Central memory CD8-positive, alpha-beta T cell (primary cell): ENCODE data around the gene KSR1.
"Not testable (repeated sequence)": the region's sequence is repeated elsewhere in the genome, so short reads cannot be mapped to it uniquely, and the experiment has no call there.

Experiments
- ATAC-seq: fragments of 150-1000 bp; cut with Tn5 transposase; replicated peaks from 2 replicates; pipeline ENCODE4 v1.10.0; 2022; ENCODE audit warnings: mild to moderate bottlenecking, moderate FRiP score, moderate number of reproducible peaks; ENCODE audit not compliant: poor library complexity, severe bottlenecking; ENCODE audit errors: extremely low read depth
- DNase-seq, 2 donors: peaks; one replicate each; pipeline ENCODE4 v3.0.0; 2021; ENCODE audit warnings: low spot score in 2 of 2
- H3K27ac Mint-ChIP-seq: one replicate; pipeline ENCODE4 v1.8.0; 2022; ENCODE audit warnings: low read depth, mild to moderate bottlenecking, moderate library complexity, mixed read lengths
- H3K27me3 Mint-ChIP-seq: one replicate; pipeline ENCODE4 v1.8.0; 2022; ENCODE audit warnings: mixed read lengths
- H3K36me3 Mint-ChIP-seq: one replicate; pipeline ENCODE4 v1.8.0; 2022; ENCODE audit warnings: mild to moderate bottlenecking, moderate library complexity, mixed read lengths; ENCODE audit not compliant: insufficient read depth
- H3K4me1 Mint-ChIP-seq: one replicate; pipeline ENCODE4 v1.8.0; 2022; ENCODE audit warnings: mixed read lengths
- H3K4me3 Mint-ChIP-seq: one replicate; pipeline ENCODE4 v1.8.0; 2022; ENCODE audit warnings: mild to moderate bottlenecking, moderate library complexity, mixed read lengths
- H3K9me3 Mint-ChIP-seq: one replicate; pipeline ENCODE4 v1.8.0; 2022; ENCODE audit warnings: mixed read lengths

KSR1 gene

DNA sequence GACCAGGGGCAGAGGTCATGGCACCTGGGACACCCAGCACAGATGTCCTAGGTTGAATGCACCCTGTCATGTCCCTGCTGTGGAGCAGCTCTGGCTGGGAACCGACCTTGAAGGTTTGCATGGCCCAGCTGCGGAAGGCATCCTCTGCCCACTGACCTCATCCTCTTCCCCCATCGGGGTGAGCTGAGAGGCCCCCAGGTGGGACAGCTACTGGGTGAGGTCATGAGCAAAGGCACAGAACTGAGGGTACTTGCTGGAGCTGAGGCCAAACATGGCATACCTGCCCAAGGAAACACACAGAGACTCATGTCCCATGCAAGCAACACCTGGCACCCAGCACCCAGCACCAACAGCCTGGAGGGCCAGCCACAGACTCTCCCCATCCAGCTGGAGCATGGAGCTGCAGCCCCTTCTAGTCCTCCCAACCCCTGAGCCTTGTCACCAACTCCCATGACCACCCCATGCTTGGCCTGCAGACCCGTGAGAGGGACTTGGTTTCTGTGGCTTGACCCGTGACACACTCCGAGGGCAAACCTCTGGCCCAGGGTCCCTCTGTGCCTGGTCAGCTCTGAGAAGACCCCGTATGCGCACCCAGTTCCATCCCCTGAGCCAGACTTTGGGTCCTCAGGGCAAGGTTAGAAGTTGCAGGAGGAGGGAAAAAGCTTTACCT lies 207.8 kb downstream of the KSR1 start:
- Mint-ChIP-seq H3K27ac (no peak overlapping the region), H3K4me1 (no peaks in the 10 kb centered on the region), H3K4me3 (no peak overlapping the region), H3K9me3 (no peaks in the 10 kb centered on the region), H3K36me3 (no peaks in the 10 kb centered on the region), H3K27me3 (no peaks in the 10 kb centered on the region)
- no peak for ATAC-seq
- no peak for DNase-seq

DNA sequence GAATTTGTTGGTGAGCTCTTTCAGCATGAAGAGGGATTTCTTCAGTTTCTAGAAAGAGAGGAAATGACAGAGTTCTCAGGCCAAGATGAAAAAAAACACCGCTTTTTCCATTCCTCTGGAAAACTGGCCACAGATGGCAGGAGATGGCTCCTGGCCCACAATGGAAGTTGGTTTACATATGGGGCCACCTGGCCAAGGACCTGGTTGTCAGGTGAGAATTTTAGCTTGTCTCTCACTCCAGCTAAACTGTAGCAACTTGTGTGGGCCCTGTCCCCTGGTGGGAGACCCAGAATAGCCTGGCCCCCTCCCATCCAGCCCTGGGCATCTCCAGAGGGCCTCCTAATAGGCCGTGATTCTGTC lies 208.3 kb downstream of the KSR1 start:
- ATAC-seq (no peak), DNase-seq (no peak)
- no peaks in the 10 kb centered on the region for H3K9me3 Mint-ChIP-seq
- no peaks in the 10 kb centered on the region for H3K4me1 Mint-ChIP-seq
- H3K27me3 Mint-ChIP-seq: no peaks in the 10 kb centered on the region
- no peaks in the 10 kb centered on the region for H3K36me3 Mint-ChIP-seq
- H3K4me3 Mint-ChIP-seq: no peak overlapping the region
- no peak overlapping the region for H3K27ac Mint-ChIP-seq

DNA sequence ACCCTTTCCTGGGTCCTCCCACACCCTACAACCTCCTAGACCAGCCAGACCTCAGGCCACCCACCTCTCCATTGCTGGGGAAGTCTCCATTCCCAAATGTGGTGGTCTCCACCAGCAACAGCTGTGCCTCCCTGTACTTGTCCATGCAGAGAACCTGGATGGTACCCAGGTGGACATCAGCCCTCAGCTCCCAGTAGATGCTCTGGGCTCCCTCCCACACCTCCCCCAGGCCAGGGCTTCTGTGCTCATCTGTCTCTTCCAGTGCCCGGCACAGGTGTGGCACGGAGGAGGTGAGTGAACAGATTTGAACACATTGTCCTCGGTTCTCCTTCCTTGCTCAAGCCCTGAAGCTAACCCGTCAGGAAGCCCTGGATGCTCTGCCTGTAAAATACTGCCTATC lies 209.3 kb downstream of the KSR1 start:
- H3K36me3 Mint-ChIP-seq: no peaks in the 10 kb centered on the region
- DNase-seq: no peak
- no peak overlapping the region for H3K27ac Mint-ChIP-seq

DNA sequence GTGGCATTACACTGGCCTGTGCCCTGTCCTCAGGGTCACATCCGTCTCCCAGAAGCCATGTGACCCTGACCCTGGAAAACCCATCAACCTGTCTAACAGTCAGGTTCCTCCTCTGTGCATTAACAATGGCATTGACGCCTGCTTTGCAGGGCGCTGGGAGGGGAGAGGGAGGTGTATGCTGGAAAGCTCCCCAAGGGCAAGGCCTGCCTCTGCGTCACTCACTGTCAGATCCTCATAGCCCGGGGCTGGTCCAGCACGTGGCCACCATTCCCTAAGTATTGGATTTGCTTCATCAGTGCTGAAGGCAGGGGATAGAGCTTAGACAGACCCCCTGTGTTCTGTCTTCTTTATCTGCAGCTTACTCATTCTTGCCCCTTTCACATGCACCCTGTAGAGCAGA lies 210.0 kb downstream of the KSR1 start:
- not testable (repeated sequence) for H3K27ac Mint-ChIP-seq, H3K4me3 Mint-ChIP-seq, H3K9me3 Mint-ChIP-seq, H3K4me1 Mint-ChIP-seq, H3K27me3 Mint-ChIP-seq, H3K36me3 Mint-ChIP-seq, ATAC-seq, DNase-seq

More for the DNA sequence above, 209.3 kb downstream of the KSR1 start:
- H3K27me3 Mint-ChIP-seq: no peaks in the 10 kb centered on the region
- no peak for ATAC-seq
- no peaks in the 10 kb centered on the region for H3K9me3 Mint-ChIP-seq
- H3K4me1 Mint-ChIP-seq: no peaks in the 10 kb centered on the region
- H3K4me3 Mint-ChIP-seq: no peak overlapping the region

DNA sequence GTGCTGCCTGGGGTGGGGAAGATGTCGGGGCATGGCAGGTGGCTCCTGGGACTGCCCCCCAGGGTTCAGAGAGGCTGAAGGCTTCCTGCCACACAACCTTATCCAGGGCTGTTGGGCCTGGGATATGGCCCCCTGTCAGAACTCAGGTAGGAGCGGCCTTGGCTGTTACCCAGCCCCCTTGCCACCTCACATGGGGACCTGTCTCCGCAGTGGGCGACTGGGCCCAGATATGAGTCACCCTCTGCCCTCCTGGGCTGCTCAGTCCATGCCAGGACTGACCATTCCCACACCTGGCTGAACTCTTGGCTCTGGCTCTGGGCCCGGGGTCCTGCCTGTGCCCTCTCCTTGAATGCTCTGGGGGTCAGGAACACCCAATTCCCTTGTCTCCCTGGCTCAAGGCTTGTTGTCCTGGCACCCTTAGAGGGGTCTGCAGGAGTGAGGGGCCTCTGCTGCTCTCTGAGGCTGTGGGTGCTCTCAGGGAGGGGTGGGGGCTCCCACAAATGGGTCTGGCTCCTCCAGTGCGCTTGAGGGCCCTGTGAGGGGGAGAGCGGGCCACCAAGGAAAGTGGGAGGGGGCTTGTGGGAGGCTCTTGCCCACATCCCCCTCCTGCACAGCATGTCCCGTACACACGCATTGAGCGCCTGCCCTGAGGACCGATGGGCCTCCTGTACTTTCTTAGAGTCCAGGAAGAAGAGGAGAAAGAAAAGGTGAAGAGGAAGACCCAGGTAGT lies 210.7 kb downstream of the KSR1 start:
- Mint-ChIP-seq H3K4me3 (no peak overlapping the region), H3K27ac (no peak overlapping the region), H3K9me3 (no peaks in the 10 kb centered on the region), H3K4me1 (no peaks in the 10 kb centered on the region), H3K27me3 (no peaks in the 10 kb centered on the region), H3K36me3 (no peaks in the 10 kb centered on the region)
- DNase-seq: no peak
- ATAC-seq: no peak

DNA sequence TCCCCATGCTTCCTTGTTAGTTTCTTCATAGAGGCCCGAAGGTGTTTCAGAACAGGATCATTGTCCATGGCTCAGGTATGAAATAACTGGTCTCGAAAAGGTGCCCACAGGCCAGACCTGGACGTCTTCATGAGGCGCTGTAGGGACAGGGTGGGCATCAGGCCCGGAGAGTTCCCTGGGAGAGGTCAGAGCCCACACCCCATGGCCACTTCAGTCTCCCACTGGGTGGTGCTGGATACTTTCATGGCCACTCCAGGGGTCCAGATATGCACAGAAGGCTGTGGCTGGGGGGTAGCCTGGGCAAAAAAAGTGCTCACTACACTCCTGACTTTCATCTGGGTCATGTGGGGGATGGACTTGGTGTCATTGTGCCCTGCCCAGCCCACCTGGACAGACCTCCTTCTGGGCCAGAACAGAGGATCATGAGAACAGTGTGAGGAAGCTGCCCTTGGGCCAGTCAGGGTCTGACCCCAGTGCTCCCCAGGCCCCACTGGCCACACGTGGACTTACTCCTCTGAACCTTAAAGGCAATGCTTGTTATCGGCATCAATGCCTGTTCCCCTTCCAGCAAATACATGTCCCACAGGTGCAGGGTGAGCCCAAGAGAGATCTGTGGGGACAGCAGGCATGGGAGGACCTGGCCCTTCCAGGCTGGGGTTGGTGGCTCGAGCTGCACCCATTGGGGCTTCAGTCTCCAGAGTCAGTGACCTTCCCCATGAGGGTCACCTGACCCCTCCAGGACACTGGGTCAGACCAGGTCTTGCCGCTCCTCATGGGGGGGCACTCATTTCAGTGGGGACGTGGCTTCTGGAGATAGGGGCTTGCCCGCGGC lies 211.6 kb downstream of the KSR1 start:
- Mint-ChIP-seq H3K4me3 (no peak overlapping the region), H3K9me3 (no peaks in the 10 kb centered on the region), H3K27ac (no peak overlapping the region), H3K27me3 (no peaks in the 10 kb centered on the region), H3K4me1 (no peaks in the 10 kb centered on the region), H3K36me3 (no peaks in the 10 kb centered on the region)
- no peak for ATAC-seq
- DNase-seq: no peak

DNA sequence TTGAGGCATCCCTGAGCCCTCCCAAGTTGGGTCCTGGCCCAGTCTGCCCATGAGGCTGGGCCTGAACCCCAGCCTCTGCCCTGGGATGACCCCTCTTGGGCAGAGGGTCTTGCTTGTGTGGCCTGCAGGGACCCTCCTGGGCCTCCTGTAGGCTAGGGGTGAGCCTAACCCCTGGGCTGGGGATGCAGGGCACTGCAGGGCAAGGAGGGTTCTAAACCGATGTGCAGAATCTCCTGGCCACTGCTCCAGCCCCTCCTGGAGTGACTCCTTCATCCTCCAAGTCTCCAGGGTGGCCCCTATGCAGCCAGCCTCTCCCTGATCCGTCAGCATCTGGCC lies 212.2 kb downstream of the KSR1 start:
- DNase-seq (no peak), ATAC-seq (no peak)
- no peak overlapping the region for H3K27ac Mint-ChIP-seq
- H3K9me3 Mint-ChIP-seq: no peaks in the 10 kb centered on the region
- H3K4me3 Mint-ChIP-seq: no peak overlapping the region
- H3K4me1 Mint-ChIP-seq: no peaks in the 10 kb centered on the region
- H3K36me3 Mint-ChIP-seq: no peaks in the 10 kb centered on the region
- no peaks in the 10 kb centered on the region for H3K27me3 Mint-ChIP-seq

DNA sequence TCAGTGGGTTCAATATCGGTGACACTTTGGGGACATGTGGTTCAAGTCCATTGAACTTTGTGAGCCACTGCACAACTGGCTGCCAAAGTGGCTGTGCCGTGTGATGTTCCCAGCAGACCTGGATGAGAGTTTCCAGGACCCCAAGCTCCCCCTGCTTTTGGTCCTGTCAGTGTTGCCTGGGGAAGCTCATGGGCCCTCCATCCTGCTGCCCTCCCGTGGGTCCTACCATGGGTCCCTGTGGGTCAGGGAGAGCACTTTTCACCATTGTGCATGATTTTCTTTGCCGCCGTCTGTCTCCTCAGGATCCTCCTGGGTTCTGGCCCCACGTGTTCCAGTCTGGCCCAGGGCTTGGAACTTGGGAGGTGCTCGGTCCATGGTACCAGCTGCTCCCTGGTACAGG lies 212.9 kb downstream of the KSR1 start:
- Mint-ChIP-seq H3K4me3 (no peak overlapping the region), H3K27me3 (no peaks in the 10 kb centered on the region), H3K36me3 (no peaks in the 10 kb centered on the region), H3K4me1 (no peaks in the 10 kb centered on the region), H3K9me3 (no peaks in the 10 kb centered on the region), H3K27ac (no peak overlapping the region)
- DNase-seq (no peak), ATAC-seq (no peak)

DNA sequence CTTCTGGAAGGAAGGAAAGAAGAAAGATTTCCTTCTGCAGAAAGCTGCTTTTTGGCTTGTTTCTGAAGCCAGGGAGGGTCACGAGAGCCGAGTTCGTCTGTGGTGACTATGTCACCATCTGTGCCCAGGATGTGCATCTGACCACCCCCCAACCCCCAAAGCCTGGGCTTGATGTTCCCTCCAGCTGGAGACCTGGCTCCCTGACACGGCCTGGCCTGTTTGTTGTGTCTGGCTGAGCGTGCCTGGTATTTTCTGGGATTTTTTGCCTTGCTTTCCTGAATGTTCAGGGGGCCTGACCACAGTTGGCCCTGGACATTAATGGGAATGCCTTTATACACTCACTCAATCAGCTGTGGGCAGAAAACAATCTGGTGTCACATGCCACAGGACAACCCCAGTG lies 213.6 kb downstream of the KSR1 start:
- DNase-seq (no peak), ATAC-seq (no peak)
- no peaks in the 10 kb centered on the region for H3K9me3 Mint-ChIP-seq
- H3K4me3 Mint-ChIP-seq: no peak overlapping the region
- H3K27me3 Mint-ChIP-seq: no peaks in the 10 kb centered on the region
- no peaks in the 10 kb centered on the region for H3K36me3 Mint-ChIP-seq
- no peaks in the 10 kb centered on the region for H3K4me1 Mint-ChIP-seq
- no peak overlapping the region for H3K27ac Mint-ChIP-seq

DNA sequence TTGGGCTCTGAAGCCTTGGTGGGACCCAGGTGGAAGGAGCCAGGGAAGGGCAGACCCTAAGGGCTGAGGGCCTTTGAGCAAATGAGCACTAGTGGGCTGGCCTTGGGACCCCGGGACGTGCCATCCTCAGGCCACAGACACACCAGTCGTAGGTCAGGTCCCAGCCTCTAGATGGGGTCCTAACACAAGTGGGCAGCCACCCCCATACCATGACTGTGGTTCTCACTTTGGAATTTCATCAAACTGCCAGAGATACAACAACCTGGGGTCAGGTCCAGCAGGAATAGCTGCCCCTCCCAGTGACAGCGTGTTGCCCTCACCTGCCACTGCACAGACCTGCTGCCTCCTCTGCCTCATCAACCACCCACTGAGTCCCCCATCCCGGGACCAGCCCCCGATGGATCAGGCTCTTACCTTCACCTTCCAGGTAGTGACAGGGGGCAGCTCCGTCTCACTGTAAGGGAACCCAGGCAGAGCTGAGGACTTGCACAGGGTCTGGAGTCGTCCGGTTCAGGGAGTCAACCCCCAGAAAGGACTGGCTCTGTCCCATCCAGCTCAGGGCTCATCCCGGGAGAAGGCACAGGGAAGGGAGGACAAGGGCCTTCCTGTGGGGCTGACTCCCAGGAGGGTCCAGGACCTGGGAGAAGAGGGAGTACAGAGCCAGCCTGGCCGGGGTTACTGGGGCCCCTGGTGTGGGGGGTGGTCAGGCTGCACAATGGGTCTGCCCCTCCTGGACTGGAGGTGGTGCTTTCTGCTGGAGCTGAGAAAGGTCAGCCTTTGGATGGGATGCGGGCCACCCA lies 214.7 kb downstream of the KSR1 start:
- DNase-seq: no peak
- H3K27me3 Mint-ChIP-seq: no peaks in the 10 kb centered on the region
- no peak overlapping the region for H3K4me3 Mint-ChIP-seq
- H3K27ac Mint-ChIP-seq: no peak overlapping the region
- no peaks in the 10 kb centered on the region for H3K4me1 Mint-ChIP-seq
- no peaks in the 10 kb centered on the region for H3K36me3 Mint-ChIP-seq
- H3K9me3 Mint-ChIP-seq: no peaks in the 10 kb centered on the region
- no peak for ATAC-seq

DNA sequence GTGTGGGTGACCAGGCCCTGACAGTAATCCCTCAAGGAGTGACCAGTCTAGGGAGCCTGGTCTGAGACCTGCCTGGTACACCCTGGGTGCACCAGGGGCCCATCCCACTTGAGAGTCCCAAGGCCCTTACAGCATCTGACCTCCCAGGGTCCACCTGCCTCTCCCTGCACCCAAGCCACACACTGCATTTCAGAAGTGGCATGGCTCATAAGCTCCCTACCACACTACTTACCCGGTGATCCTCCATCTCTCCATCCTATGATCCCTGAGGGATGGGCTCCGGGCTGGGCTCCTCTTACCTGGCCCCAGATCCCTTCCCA lies 215.3 kb downstream of the KSR1 start:
- Mint-ChIP-seq H3K36me3 (no peaks in the 10 kb centered on the region), H3K4me3 (no peak overlapping the region), H3K4me1 (no peaks in the 10 kb centered on the region), H3K27me3 (no peaks in the 10 kb centered on the region), H3K9me3 (no peaks in the 10 kb centered on the region), H3K27ac (no peak overlapping the region)
- DNase-seq: no peak
- no peak for ATAC-seq

DNA sequence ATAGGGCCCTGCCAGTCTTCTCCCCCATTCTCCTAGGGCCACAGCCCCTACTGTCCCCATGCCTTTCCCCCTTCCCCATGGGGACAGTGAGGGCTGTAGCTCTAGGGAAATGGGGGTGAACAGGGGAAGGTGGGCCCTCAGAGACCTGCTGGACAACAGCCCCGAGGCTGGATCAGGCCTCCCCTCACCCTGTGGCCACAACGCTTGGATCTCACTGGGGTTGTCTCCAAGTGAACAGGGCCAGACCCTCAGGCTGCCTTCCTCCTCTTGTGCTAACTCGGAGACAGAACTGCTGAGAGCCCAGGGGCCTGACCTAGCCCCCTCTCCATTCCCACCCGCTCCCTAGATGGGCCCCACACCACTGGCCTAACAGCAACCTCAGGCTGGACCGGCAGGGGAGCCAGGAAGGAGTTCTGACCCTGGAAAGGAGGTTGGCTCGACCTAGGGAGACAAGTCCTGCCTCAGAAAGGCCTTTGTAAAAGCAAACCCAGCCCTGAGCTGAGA lies 215.8 kb downstream of the KSR1 start:
- H3K27ac Mint-ChIP-seq, H3K4me1 Mint-ChIP-seq, ATAC-seq, H3K36me3 Mint-ChIP-seq, H3K4me3 Mint-ChIP-seq, H3K9me3 Mint-ChIP-seq, H3K27me3 Mint-ChIP-seq, DNase-seq: not testable (repeated sequence)
